Type B pancreatic cell (in vitro differentiated cells): ENCODE results near the gene PJVK. TPM values are rescaled to one million over a fixed set of nuclear protein-coding genes. Genes with fewer than 3 reads are reported as not detected.

Experiments used
- DNase-seq: peaks from one replicate; pipeline ENCODE4 v3.0.0; 2021; ENCODE audit warnings: mixed read lengths; ENCODE audit not compliant: unreplicated experiment; ENCODE audit errors: extremely low spot score
- H3K27ac Mint-ChIP-seq: 2 replicates; pipeline ENCODE4 v1.8.0; 2021; ENCODE audit warnings: mild to moderate bottlenecking, mixed read lengths
- H3K27me3 Mint-ChIP-seq: 2 replicates; pipeline ENCODE4 v1.8.0; 2021; ENCODE audit warnings: mixed read lengths
- H3K36me3 Mint-ChIP-seq: 2 replicates; pipeline ENCODE4 v1.8.0; 2021; ENCODE audit warnings: mixed read lengths
- H3K4me1 Mint-ChIP-seq: one replicate; pipeline ENCODE4 v1.8.0; 2021; ENCODE audit warnings: mixed read lengths; ENCODE audit not compliant: unreplicated experiment
- H3K4me3 Mint-ChIP-seq: 2 replicates; pipeline ENCODE4 v1.8.0; 2021; ENCODE audit warnings: mild to moderate bottlenecking, mixed read lengths
- H3K9me3 Mint-ChIP-seq: 2 replicates; pipeline ENCODE4 v1.8.0; 2021; ENCODE audit warnings: mixed read lengths
- total RNA-seq: library from RNA; stranded (reverse); gene quantifications from 2 replicates; pipeline ENCODE4 v1.2.1, GENCODE V29; 2021; ENCODE audit warnings: low replicate concordance
- TF ChIP-seq, protein P1 (sequence below): fragments of 200-600 bp; sonication (generic); conservative IDR thresholded peaks from 2 replicates; pipeline ENCODE4 v1.5.0; 2021; ENCODE audit warnings: antibody characterized with exemption, mild to moderate bottlenecking

The PJVK gene
- total RNA-seq, 1 donor from 2014 or later = 8.0 TPM

- no peaks in the 10 kb centered on the region for H3K27me3 Mint-ChIP-seq
- H3K36me3 Mint-ChIP-seq = peaks cover 37% of the 10 kb centered on the region
- no peaks in the 10 kb centered on the region for H3K4me1 Mint-ChIP-seq
- no peak overlapping the region for H3K4me3 Mint-ChIP-seq
- TF ChIP-seq, protein P1, sequence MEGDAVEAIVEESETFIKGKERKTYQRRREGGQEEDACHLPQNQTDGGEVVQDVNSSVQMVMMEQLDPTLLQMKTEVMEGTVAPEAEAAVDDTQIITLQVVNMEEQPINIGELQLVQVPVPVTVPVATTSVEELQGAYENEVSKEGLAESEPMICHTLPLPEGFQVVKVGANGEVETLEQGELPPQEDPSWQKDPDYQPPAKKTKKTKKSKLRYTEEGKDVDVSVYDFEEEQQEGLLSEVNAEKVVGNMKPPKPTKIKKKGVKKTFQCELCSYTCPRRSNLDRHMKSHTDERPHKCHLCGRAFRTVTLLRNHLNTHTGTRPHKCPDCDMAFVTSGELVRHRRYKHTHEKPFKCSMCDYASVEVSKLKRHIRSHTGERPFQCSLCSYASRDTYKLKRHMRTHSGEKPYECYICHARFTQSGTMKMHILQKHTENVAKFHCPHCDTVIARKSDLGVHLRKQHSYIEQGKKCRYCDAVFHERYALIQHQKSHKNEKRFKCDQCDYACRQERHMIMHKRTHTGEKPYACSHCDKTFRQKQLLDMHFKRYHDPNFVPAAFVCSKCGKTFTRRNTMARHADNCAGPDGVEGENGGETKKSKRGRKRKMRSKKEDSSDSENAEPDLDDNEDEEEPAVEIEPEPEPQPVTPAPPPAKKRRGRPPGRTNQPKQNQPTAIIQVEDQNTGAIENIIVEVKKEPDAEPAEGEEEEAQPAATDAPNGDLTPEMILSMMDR = no peak
- no peak for DNase-seq
- H3K9me3 Mint-ChIP-seq = no peaks in the 10 kb centered on the region
- H3K27ac Mint-ChIP-seq = no peak overlapping the region
Observed at GRCh38 chr2:178441426-178441825, 9.8 kb upstream of the PJVK start.

DNA sequence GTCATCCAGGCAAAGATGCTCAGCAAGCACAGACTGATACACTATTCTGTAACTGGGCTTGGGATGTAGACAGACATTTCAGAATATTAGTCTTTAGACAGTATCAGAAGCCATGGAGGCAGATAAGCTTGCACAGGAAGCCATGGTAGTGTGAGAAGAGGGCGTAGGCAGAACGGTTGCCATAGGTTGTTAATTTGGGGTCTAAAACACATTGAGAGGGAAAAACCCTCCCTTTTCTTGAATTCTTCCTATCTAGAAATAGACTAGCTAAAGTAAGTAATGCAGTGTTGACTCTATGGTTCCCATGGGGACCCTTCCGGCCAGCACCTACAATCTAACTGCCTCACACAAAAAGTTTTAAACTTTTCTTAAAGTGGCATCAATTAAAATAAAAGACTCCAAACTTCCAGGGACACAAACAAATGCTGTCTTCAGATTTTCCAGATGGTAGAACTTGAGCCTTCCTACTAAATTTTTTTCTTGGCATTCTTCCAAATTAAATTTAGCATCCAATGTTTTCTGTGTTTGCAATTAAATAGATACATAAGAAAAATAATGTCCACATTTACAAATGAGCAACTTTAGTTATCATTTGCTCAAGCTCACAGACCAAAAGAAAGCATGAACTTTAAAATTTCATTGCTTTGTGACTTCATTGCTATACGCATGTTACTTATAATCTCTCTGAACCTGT is 2.1 kb upstream of the PJVK start:
- H3K27ac Mint-ChIP-seq = peak overlapping the region; percentile 68
- peaks cover 23% of the 10 kb centered on the region for H3K36me3 Mint-ChIP-seq
- no peaks in the 10 kb centered on the region for H3K27me3 Mint-ChIP-seq
- no peak for DNase-seq
- H3K4me1 Mint-ChIP-seq = peaks cover 33% of the 10 kb centered on the region
- no peaks in the 10 kb centered on the region for H3K9me3 Mint-ChIP-seq
- peak overlapping the region; percentile 87 for H3K4me3 Mint-ChIP-seq
- TF ChIP-seq, protein P1 = no peak

GRCh38 chr2:178449700-178450523 is 1.3 kb upstream of the PJVK start:
- Mint-ChIP-seq H3K9me3 (no peaks in the 10 kb centered on the region), H3K4me1 (peaks cover 33% of the 10 kb centered on the region), H3K27ac (peak overlapping the region; percentile 90), H3K4me3 (peak overlapping the region; percentile 87), H3K36me3 (peaks cover 18% of the 10 kb centered on the region), H3K27me3 (no peaks in the 10 kb centered on the region)
- no peak for DNase-seq
- TF ChIP-seq, protein P1 = no peak

- Mint-ChIP-seq H3K27me3 (no peaks in the 10 kb centered on the region), H3K4me3 (peak overlapping the region; percentile 87), H3K36me3 (peaks cover 15% of the 10 kb centered on the region), H3K9me3 (no peaks in the 10 kb centered on the region), H3K4me1 (peaks cover 33% of the 10 kb centered on the region), H3K27ac (peak overlapping the region; percentile 90)
- TF ChIP-seq, protein P1 = no peak
- no peak for DNase-seq
Observed at GRCh38 chr2:178450524-178450773, 729 bp upstream of the PJVK start.

- Mint-ChIP-seq H3K27ac (peak overlapping the region; percentile 100), H3K4me1 (peaks cover 33% of the 10 kb centered on the region), H3K9me3 (no peaks in the 10 kb centered on the region), H3K4me3 (peak overlapping the region; percentile 29), H3K27me3 (no peaks in the 10 kb centered on the region), H3K36me3 (peaks cover 11% of the 10 kb centered on the region)
- TF ChIP-seq, protein P1 = no peak
- no peak for DNase-seq
Observed at GRCh38 chr2:178452334-178452733, 1.2 kb downstream of the PJVK start.
